Fibroblast of lung (primary cell): ENCODE data around the gene TENT5C. TPM values are rescaled to one million over a fixed set of nuclear protein-coding genes. Genes with fewer than 3 reads are reported as not detected.

Source experiments
- DNase-seq, 2 donors: peaks; one replicate each; pipeline versions ENCODE4 v3.0.0 to v3.0.0-alpha.2; 2010; ENCODE audit warnings: low read depth in 2 of 2
- H2AFZ ChIP-seq: 2 replicates; pipeline ENCODE4 v1.5.1; 2012; ENCODE audit warnings: low read length, control low read depth, inconsistent platforms
- H3K27ac ChIP-seq: 2 replicates; pipeline ENCODE4 v1.5.1; 2011; ENCODE audit warnings: low read length, control low read depth; ENCODE audit not compliant: insufficient read depth
- H3K27me3 ChIP-seq: 2 replicates; pipeline ENCODE4 v1.5.1; 2011; ENCODE audit warnings: mild to moderate bottlenecking, low read length; ENCODE audit not compliant: control insufficient read depth, insufficient read depth
- H3K36me3 ChIP-seq: 2 replicates; pipeline ENCODE4 v1.5.1; 2011; ENCODE audit warnings: low read length; ENCODE audit not compliant: control insufficient read depth, insufficient read depth
- H3K4me1 ChIP-seq: 2 replicates; pipeline ENCODE4 v1.5.1; 2011; ENCODE audit warnings: low read length; ENCODE audit not compliant: control insufficient read depth, insufficient read depth; ENCODE audit errors: extremely low read depth
- H3K4me2 ChIP-seq: 2 replicates; pipeline ENCODE4 v1.5.1; 2011; ENCODE audit warnings: low read length, control low read depth; ENCODE audit not compliant: insufficient read depth; ENCODE audit errors: extremely low read depth
- H3K4me3 ChIP-seq, 4 experiments: fragments of 200-600 bp in 1 of 4; sonication (generic) in 1 of 4; replicated peaks in 1 of 4; 2 replicates each; pipeline ENCODE4 v1.5.1; 2011 to 2016; ENCODE audit warnings: low read length in 4 of 4, low read depth in 3 of 4, mild to moderate bottlenecking in 3 of 4, control low read depth in 2 of 4, inconsistent platforms in 1 of 4, mixed read lengths in 1 of 4; ENCODE audit not compliant: insufficient read depth in 1 of 4; ENCODE audit errors: control extremely low read depth in 1 of 4
- H3K79me2 ChIP-seq: 2 replicates; pipeline ENCODE4 v1.5.1; 2012; ENCODE audit warnings: mild to moderate bottlenecking, low read length, inconsistent platforms; ENCODE audit not compliant: control insufficient read depth, insufficient read depth
- H3K9ac ChIP-seq: 2 replicates; pipeline ENCODE4 v1.5.1; 2011; ENCODE audit warnings: mild to moderate bottlenecking, low read length, control low read depth; ENCODE audit not compliant: insufficient read depth
- H3K9me3 ChIP-seq: 2 replicates; pipeline ENCODE4 v1.5.1; 2012; ENCODE audit warnings: low read depth, low read length; ENCODE audit not compliant: control insufficient read depth, insufficient read depth
- H4K20me1 ChIP-seq: 2 replicates; pipeline ENCODE4 v1.5.1; 2011; ENCODE audit warnings: low read length; ENCODE audit not compliant: control insufficient read depth, insufficient read depth; ENCODE audit errors: extremely low read depth
- EZH2 ChIP-seq: IDR thresholded peaks from 2 replicates; pipeline ENCODE4 v1.5.1; 2012; ENCODE audit warnings: low read length, control low read depth, mild to moderate bottlenecking; ENCODE audit errors: missing control alignments
- polyA plus RNA-seq, 2 donors: library from polyadenylated mRNA; depleted of rRNA in 1 of 2; stranded (reverse) in 1 of 2; unstranded in 1 of 2; fragments of >200 nt; gene quantifications; 2 replicates each; pipeline ENCODE4 v1.2.1, GENCODE V29; 2011 to 2012; ENCODE audit warnings: missing spikeins in 1 of 2
- total RNA-seq: library from RNA; depleted of rRNA; stranded (reverse); fragments of >200 nt; gene quantifications from 2 replicates; pipeline ENCODE4 v1.2.1, GENCODE V29; 2014
- TF ChIP-seq, protein P1 (sequence below), 2 donors: IDR thresholded peaks in 1 of 2; conservative IDR thresholded peaks in 1 of 2; 1 replicate in 1 of 2; 2 replicates in 1 of 2; pipeline ENCODE4 v1.5.1; 2011 to 2012; ENCODE audit warnings: low read length in 2 of 2, control low read depth in 1 of 2, inconsistent platforms in 1 of 2, low read depth in 1 of 2, mild to moderate bottlenecking in 1 of 2

The TENT5C gene
- total and polyA plus RNA-seq, 2 donors (not counting 1 experiment from before 2014, with no cell fraction given): 4.2 to 8.1 TPM

DNA sequence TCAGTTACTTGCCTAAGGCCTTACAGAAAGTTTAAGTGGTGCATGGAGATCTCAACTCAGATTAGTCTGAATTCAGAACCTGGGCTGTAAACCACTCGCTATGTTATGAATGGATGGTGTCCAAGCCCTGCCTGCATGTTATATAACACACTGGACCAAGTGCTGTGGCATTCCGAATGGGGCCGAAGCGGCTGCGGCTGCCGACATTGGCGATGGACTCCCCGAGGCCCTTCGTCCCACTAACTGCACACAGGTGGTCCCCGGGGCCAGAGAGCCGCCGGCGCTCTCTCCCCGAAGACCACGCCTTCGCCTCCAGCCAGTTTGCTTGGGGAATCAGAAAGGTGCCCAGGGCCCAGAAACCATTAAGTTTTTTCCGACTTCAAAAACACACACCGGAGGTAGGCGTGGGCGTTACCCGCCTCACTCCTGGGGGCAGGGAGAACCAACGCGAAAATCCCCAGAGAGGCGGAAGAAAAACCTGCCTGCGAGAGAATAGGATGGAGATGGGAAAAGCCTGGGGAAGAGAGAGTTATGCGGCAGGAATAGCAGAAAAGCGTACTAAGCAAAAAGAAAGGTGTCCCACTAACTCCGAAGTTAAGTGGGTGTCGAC is 579 bp upstream of the TENT5C start:
- Histone ChIP-seq H3K79me2 (no peaks in the 10 kb centered on the region), H3K9ac (peak overlapping the region; percentile 43), H3K27me3 (no peaks in the 10 kb centered on the region), H3K4me1 (peaks cover 3% of the 10 kb centered on the region), H2AFZ (peak overlapping the region; percentile 73), H3K4me2 (peak overlapping the region; percentile 84), H3K9me3 (no peaks in the 10 kb centered on the region), H3K4me3 (peak overlapping the region; percentile 54 to 92 (median 79)), H4K20me1 (no peaks in the 10 kb centered on the region), H3K36me3 (no peaks in the 10 kb centered on the region), H3K27ac (peak overlapping the region; percentile 21)
- DNase-seq: peak in 1 of 2 donors; percentile 54
- TF ChIP-seq, protein P1, sequence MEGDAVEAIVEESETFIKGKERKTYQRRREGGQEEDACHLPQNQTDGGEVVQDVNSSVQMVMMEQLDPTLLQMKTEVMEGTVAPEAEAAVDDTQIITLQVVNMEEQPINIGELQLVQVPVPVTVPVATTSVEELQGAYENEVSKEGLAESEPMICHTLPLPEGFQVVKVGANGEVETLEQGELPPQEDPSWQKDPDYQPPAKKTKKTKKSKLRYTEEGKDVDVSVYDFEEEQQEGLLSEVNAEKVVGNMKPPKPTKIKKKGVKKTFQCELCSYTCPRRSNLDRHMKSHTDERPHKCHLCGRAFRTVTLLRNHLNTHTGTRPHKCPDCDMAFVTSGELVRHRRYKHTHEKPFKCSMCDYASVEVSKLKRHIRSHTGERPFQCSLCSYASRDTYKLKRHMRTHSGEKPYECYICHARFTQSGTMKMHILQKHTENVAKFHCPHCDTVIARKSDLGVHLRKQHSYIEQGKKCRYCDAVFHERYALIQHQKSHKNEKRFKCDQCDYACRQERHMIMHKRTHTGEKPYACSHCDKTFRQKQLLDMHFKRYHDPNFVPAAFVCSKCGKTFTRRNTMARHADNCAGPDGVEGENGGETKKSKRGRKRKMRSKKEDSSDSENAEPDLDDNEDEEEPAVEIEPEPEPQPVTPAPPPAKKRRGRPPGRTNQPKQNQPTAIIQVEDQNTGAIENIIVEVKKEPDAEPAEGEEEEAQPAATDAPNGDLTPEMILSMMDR (conservative IDR thresholded peaks at IDR 0.05 in 1 of 2, IDR thresholded peaks at IDR 0.05 in 1 of 2; ENCODE audit: low read depth in 1 of 2, low read length in 2 of 2): no peak
- no peak for TF ChIP-seq EZH2

DNA sequence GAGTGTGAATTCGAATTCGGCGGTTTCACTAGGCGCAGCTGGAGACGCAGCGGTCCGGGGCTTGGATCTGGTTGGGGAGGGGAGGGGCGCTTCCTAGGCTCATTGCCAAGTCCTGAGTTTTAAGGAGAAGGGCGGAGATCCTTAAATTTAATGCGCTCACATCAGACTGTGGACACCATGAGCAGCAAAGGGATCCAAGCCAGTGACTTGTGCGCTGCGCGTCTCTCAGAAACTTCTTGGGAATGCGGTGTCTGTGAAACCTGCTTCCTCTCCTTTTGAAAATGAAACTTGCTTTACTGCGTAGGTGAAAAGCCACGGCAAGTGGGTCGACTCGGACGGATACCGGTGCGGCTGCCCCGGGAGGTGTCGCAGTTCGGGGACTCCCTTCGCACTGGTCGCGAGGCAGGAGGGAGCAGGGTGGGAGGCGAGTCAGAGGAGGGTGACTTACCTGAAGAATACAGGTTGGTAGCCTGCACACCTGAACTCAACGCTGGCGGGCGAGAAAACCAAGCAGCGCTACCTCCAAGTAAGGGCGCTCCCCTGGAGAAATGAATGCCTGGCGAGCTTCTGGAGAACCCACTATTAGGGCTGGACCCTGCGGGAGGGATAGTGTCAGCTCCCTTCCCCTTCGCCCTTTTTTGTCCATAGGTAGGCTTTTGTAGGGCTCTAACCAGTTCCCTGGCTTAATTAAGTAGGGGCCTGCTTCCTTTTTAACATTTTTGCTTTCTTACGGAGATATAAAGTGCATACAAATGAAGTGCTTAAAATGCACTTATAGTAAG is 992 bp downstream of the TENT5C start:
- peak overlapping the region; percentile 98 for H3K4me2 ChIP-seq
- DNase-seq: peak; percentile 45 to 49
- no peaks in the 10 kb centered on the region for H4K20me1 ChIP-seq
- TF ChIP-seq EZH2: no peak
- TF ChIP-seq, protein P1 (conservative IDR thresholded peaks at IDR 0.05 in 1 of 2, IDR thresholded peaks at IDR 0.05 in 1 of 2; ENCODE audit: low read depth in 1 of 2, low read length in 2 of 2): no peak
- peak overlapping the region; percentile 41 for H3K27ac ChIP-seq
- H2AFZ ChIP-seq: peak overlapping the region; percentile 57
- H3K4me3 ChIP-seq: peak overlapping the region; percentile 58 to 92 (median 86)
- H3K9me3 ChIP-seq: no peaks in the 10 kb centered on the region
- H3K9ac ChIP-seq: peak overlapping the region; percentile 59
- H3K4me1 ChIP-seq: peaks cover 3% of the 10 kb centered on the region
- H3K36me3 ChIP-seq: no peaks in the 10 kb centered on the region
- no peaks in the 10 kb centered on the region for H3K27me3 ChIP-seq
- no peaks in the 10 kb centered on the region for H3K79me2 ChIP-seq

DNA sequence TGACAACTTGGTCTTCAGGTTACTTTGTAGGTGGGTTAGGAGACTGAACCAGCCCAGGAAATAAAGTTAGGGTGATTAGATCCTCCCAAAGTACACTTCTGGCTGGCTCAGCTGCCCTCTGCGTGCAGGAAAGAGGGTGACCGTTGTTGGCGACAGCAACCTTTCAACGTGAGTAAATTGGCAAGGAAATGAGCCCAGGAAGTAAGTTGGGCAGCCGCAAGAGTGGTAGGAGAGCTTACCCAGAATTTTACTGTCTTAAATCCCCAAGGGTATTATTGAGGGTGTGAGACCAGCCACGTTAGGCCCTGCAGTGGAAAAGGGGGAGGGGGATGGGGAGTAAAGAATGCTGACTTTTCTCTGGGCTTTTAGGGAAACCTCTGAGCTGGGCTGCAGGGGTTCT is 1.6 kb downstream of the TENT5C start:
- no peaks in the 10 kb centered on the region for H4K20me1 ChIP-seq
- H3K4me2 ChIP-seq: peak overlapping the region; percentile 98
- no peaks in the 10 kb centered on the region for H3K27me3 ChIP-seq
- H3K79me2 ChIP-seq: no peaks in the 10 kb centered on the region
- H3K4me1 ChIP-seq: peaks cover 8% of the 10 kb centered on the region
- no peaks in the 10 kb centered on the region for H3K9me3 ChIP-seq
- no peak overlapping the region for H3K9ac ChIP-seq
- H3K27ac ChIP-seq: no peak overlapping the region
- H3K4me3 ChIP-seq: peak overlapping the region in 3 of 4 experiments; percentile 84 to 92 (median 87)
- TF ChIP-seq, protein P1 (conservative IDR thresholded peaks at IDR 0.05 in 1 of 2, IDR thresholded peaks at IDR 0.05 in 1 of 2; ENCODE audit: low read depth in 1 of 2, low read length in 2 of 2): no peak
- TF ChIP-seq EZH2: no peak
- H2AFZ ChIP-seq: no peak overlapping the region
- DNase-seq: peak in 1 of 2 donors; percentile 10
- no peaks in the 10 kb centered on the region for H3K36me3 ChIP-seq
